SKM-1 (cell line): Measurements from ENCODE around the gene RGS6.

Experiments
- DNase-seq: peaks from one replicate; lab custom pipeline; 2025; ENCODE audit not compliant: unreplicated experiment; lab: John Stamatoyannopoulos, UW

Gene RGS6

DNA sequence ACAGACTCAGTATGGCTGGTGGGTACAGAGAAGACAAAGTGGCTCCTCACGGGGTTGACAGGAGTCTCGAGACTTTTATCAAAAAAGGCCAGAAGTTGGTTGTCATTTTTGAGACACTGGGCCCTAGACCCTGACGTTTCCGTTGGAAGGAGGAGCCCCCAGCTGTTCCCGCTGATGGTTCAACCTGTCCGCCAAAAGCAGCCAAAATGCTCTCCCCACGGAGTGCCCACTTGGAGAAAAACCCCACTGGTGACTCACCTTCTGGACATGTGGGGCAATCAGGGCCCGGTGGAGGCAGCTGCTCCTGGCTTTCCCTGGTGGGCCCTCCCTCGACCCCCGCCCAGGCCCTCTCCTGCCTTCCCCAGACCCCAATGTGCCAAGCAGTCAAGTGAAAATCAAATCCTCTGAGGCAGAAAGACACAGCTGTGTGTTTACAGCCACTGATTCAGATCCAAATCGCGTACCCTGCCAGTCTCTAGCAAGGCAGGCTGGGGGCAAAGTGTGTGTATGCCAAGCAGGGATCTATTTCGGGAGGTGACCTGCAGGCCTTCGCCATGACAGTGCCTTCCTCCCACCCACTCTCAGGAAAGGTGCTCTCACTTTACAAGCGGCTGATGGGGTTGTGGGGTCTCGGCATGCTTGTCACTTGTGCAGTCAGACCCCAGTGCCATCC is 614.3 kb downstream of the RGS6 start:
- no peak for DNase-seq

DNA sequence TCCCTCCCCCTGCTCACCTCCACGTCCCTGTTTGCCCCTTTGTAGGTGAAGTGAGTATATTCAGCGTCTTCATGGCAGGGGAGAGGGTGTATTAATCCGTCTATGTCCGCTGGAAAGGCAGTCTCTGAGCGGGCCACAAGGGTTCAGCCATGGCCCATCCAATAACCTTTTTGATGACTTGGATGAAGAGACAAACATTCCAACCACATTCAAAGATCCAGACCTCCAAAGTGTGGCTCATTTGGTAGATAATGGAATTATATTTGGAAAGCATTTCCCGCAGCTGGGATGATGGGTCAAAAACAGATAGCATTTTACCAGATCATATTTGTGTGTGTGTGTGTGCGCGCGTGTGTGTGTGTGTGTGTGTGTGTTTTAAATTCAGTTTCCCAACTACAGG is 615.8 kb downstream of the RGS6 start:
- no peak for DNase-seq

DNA sequence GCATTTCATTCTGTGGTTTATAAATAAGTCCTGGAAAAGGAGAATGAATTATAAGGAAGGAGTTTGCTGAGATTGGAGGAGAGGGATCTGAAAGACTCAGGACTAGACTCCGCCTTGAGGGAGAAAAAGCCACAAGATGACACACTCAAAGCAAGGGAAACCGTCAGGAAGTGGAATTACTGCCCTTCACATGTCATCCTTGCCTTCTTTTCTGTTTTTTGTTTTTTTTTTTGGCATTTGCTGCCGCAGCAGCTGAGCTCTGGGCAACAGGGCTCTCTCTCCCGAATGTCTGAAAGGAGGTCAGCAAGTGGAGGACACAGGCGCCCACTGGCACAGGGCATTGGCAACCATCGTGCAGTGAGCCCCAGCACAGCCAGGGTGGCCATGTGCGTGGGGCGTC is 616.8 kb downstream of the RGS6 start:
- no peak for DNase-seq

DNA sequence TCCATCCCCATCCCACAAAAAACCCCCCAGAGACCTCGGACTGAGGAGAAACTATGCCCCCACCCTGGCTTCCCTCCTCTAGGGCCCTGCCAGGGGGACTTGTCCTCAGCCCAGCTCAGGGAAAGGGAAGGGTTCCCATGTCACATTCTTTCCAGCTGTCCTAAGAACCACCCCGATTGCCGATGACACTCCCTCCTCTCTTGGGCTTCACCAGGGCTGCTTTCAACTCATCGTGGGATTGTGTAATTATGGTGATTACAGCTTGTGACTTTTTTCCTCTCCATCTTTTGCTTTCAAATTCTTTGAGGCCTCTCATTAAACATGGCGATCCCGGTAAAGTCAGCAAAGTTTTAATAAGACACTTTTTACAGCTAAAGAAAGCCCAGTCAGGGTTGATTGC is 617.6 kb downstream of the RGS6 start:
- no peak for DNase-seq

DNA sequence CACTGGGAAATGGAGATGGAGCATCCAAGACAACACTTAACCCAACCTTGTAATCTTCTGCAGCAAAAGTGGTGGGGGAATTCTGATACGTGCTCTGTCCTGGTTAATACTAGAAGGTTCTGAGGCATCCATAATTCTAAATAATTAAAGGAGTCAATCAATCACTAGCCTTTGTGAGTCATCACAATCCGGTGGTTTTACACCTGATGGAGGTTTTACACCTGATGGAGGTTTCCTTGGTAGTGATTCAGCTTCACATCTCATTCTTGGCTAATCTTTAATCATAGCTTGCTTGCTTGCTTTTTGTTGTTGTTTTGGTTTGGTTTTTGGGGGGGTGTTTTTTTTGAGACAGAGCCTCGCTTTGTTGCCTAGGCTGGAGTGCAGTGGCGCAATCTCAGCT is 618.3 kb downstream of the RGS6 start:
- no peak for DNase-seq

DNA sequence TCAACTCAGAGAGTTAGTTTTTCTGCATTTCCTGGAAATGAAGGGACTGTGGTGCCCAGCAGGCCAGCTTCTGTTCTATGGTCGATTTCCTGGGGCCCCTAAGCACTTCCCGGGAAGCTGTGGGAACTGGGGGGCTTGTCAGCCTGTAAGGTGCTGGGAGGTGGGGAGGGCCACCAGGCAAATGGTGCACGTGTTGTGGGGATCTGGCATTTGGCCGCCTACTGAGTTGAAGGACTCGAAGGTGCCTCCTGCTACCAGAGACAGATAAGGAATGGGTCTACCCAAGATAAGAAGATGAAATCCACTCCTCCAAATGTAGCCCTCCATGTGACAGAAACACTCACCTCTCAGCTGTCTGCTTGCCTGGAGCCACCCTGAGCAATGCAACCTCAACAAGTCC is 620.0 kb downstream of the RGS6 start:
- no peak for DNase-seq

DNA sequence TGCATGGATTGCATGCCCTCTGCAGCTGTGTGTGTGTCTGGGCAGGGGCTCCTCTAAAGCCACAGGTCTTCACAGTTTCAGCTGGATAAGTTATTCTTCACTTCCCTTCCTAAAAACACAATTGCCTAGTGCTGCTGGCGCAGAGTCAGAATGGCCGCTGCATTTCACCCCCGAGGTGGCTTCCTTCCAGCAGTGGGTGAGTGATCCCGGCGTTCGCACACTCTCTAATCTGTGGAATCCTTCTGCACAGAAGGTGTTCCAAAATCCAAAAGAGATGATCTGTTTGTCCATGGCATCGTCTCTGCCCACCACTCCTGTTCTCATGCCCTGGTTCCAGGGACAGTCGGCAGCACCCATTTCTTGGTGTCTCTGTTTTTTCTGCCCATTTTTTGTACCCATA is 620.9 kb downstream of the RGS6 start:
- no peak for DNase-seq

DNA sequence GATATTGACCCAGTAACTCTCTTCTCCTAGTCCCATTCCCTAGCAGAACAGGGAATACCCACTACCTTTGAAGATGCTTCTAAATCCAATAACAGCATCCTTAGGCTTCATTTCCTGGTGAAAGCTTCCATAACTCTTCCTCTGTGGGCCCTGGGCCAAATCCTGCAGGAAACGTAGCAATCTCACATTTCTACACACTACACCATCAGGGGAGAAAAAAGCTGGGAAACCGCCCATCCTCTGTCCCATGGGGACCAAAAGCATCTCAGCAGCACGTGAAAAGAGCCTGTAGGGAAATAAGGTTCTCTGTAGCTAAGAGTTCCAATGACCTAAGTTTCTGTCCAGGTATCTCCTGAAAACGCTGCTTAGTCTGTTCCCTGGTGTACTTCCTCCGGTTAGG is 621.4 kb downstream of the RGS6 start:
- no peak for DNase-seq

DNA sequence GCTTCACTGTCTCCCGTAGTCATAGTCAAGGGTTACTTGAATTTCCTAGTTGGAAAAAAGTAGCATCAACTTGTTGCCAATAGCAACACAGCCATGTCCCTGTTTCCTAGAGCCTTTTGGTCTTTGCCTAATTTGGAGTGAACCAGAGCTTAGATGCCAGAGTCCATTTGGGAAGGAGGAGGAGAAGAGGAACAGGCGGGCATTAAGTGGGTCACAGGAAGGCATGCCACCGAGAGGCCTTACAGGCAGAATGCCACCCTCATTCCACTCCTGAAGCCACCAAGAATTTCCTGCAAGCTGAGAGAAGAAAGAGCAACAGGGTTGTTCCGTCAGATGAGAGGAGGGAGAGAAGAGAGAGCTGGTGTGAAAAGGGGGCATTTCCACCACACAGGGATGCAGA is 622.2 kb downstream of the RGS6 start:
- no peak for DNase-seq

DNA sequence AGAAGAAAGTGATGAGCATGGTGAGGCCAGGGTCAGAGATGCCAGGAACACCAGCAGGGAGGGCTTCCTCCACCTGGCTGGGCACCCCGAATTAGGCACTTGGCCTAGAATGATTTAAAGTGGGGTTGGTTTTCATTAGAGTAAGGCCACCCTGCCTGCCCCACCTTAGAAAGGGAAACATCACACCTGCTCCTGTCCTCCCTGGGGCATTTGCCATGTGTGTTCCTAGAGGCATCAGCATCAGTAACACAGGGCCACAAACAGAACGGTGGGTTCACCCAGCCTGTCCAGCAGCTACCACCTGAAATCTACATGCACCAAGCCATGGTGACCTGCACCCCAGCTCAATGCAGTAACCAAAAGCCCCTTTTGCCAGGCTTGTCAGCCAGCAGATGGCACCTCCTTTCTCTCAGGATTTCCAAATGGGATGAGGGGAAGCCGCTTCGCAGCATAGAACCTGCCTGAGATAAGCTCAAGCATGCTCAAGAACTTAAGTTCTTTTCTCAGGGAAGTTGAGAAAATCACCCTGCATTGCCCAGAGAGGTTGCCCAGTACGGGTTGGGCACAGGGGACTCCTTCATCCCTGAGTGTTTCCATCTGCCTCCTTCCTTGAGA is 622.9 kb downstream of the RGS6 start:
- no peak for DNase-seq

DNA sequence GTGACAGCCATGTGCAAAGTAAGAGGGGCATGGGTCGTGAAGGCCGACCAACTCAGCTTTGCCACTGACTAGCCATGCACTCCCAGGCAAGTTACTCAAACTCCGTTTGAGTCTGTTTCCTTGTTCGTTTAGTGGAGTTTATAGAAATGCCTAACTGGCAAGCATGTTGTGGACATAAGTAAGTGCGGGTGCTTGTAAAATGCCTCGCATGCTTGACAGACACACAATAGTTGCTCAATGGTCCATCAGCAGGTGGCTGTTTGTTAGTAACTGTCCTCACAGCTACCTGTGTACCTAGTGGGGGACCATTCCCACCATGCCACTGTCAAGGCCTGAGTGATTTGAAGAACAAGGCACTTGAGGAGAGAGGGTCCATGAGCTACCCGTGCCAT is 623.4 kb downstream of the RGS6 start:
- DNase-seq, result no peak

DNA sequence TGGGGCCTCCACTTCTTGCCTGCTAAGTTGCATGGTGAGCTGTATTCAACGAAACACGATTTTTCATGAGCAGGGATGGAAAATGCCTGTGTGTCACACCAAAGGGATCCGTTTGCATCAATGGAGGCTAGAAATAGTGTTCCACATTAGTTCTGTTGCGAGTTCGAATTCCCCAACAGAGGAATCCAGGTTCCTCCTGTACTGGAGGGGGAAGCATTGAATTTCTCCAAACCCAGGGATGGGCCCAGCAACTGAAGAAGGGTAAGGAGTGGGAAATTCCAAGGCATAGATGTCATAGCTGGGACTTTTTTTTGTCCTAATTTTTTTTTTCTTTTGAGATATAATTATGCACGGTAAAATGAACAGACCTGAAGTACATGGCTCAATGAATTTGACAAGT is 625.4 kb downstream of the RGS6 start:
- DNase-seq, result no peak

DNA sequence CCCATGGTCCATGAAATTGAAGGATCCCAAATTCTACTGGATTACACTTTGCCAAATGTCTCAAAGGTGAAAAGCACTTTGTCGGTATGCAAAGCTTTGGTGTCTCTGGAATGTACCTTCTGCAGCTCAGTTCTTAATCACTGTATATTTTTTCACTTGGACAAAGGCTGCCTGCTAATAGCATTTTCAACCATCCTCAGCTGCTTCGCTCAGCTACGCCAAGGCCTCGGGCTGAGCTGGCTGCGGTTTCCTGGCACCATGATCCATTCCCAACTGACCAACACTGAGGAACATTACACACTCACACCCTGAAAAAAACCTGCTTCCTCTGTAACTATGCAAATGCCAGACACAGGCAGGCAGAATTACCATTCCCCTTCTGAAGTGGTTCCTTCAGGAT is 626.5 kb downstream of the RGS6 start:
- no peak for DNase-seq

DNA sequence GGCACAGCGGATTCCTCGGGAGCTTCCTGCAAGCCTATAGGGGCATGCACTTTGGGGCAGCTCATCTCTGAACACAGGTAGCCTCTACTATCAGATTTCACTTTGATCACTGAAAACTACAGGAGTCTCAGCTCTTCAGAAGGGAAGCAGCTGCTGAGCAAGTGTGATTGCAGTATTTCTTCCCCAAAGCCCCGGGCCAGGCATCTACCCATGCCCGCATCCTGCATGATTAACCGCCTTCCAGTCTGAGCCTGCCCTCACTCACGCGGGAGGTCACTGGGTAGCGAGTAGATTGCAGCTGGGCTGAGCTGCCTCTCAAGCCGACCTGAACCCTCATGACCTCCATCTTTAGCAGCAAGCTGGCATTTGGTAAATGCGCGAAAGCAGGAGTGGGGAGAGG is 627.0 kb downstream of the RGS6 start:
- no peak for DNase-seq

DNA sequence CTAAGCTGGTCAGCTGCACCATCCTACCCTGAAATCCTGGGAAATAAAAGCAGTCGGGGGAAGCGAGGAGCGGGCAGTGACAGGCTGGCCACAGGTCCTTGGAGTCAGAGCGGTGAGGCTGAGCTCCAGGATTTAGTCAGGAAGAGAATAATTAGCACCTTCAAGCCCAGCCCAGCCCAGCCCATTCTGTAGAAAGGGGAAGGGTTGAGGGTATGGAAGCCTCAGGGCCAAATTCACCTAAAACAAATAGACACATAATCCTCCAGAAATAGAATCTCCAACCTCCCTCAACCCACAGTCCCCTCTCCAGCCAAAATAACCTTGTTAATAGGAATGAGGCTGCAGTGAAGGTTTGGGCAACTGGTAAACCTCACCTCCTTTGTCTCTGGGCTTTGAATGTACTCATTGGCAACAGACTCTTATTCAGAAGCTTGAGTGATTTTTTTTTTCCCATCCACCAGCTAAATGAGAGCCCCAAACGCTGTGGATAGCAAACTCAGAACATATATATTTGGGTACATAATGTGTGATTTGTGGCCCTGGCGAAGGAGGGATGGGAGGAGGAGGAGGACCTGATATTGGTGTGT is 627.5 kb downstream of the RGS6 start:
- DNase-seq, result no peak

DNA sequence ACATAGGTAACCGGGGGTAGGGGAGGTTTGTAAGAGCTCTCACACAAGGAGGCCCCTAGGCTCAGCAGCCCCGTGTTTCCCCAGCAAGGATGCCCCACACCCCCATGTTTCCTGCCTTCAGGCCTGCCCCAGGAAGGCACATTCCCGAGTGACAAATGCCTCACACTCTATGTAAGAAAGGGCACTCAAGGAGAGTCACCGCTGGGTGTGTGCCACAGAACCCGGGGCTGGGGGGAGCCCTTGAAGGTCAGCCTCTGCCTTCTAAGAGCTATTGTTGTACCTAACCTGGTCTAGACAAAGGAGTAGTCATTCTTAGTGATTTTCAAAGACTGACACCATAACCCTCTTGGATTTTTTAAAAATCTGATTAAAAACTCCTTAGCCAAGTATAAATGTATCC is 628.1 kb downstream of the RGS6 start:
- no peak for DNase-seq

DNA sequence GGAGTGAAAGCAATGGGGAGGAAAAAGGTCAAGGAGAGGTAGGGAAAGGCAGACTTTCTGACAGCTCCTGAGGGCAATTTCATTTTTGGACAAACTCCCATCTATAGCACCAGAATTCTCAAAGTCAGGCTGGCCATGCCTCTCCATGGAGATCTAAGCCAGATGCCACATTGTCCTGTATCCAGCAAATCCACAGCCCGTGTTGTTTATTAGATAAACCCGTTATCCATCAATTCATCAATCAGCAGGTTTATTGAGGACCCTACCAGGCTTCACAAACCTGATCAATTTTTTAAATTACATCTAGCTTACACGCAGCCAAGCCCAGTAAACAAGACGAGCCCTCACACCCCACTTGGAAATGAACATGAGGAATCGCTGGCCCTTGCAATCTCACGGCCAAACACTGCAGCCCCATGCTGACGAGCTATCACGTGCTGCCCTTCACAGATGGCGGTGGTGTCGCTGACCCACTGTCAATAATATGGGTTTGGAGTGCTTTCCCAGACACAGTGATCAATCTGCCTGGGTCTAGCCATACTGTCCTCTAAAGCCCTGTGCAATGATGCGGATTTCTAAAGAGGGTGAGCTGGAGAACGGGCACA is 628.8 kb downstream of the RGS6 start:
- no peak for DNase-seq

DNA sequence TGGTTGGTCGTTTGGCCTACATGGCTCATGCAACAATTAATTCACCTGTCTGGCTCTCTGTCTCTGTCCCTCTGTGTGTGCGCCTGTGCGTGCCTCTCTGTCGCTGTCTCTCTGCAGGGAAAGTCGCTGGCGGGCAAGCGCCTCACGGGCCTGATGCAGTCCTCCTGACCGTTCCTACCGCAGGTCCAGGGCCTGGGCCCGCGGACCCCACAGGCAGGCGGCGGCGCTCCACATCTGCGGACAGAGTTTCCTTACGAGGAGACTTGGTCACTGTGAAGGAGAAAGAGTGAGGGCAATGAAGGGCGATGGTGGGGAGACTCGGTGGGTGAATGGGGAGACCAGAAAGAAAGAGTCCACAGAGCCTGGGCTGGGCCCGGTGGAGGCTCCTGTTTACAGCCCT is 630.1 kb downstream of the RGS6 start:
- DNase-seq, result no peak

DNA sequence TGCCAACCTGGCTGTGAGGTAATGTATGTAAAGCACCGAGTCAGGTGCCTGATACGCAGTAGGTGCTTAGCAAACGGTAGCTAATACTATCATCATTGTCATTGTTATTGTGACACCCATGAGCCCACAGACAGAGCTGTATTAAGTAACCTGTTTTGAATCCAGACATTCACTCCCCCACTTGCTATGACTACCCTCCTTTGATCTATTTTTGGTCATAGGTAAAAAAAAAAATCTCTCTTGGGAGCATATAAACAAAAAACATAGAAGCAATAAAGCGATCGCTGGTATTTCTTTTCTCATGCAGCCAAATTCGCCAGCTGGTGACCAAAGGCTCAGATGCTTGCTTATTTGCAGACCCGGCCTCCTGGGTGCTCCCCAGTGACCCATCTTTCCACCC is 631.4 kb downstream of the RGS6 start:
- DNase-seq, result no peak

DNA sequence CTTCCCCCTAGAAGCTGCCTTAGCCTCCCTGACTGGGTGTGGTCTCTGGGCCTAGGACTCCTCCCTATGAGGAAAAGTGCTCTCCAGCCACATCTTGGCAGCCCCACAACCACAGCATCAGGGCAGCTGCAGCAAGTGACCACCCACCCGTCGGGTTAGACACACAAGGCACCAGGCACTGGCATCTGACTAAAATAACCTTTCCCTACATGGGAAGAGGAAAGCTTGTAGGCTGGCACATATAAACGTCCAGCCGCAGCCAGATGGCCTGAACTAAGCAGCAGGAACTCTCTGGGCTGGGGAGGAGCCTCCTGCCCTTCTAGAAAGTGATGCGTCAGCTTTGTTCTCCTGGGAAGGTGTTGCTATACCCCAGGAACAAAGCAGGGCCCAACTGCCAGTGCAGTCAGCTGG is 632.9 kb downstream of the RGS6 start:
- no peak for DNase-seq

DNA sequence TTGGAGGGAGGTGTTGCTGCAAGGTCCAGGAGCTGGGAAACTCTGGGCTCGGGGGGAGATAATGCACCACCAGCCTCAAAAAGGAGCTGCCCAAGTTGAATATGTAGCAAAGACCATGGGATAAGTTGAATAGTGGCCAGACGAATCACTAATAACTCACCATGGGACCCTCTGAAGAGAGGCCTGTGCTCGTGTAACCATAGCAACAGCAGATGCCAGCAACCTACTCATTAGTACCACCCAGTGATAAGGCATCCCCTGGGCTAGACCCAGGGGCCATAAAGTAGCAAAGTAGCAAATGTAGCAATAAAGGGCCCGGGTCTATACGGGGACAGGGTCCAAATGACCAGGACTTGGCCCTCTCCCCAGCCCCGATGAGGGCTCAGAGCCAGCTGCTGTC is 633.7 kb downstream of the RGS6 start:
- DNase-seq, result no peak

DNA sequence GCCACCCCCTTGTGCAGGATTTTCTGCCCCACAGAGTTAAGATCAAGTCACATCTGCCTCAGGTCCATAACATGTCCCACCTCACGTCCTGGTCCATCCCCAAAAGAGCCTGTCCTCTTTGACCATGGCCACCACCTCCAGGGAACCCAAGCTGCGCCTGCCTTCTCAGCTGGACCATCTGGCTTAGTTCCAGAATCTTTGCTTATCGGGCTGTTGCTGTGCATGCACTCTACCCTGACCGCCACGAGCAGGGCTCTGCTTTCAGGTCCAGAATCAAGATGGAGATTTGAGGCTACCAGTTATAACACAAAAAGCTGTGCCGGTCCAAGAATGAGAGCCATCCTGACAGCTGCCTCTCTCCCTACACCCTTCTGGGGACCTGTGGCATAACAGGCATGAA is 635.0 kb downstream of the RGS6 start:
- DNase-seq, result no peak
